GM21825 (cell line): ENCODE results near the gene BST1.
"Not testable (repeated sequence)": the region's sequence is repeated elsewhere in the genome, so short reads cannot be mapped to it uniquely, and the experiment has no call there.

ENCODE experiments used
- ATAC-seq: cut with Tn5 transposase; IDR thresholded peaks from one replicate; pipeline ENCODE4 v1.9.1; 2021; ENCODE audit warnings: mild to moderate bottlenecking, moderate library complexity; ENCODE audit not compliant: unreplicated experiment

Gene BST1

GRCh38 chr4:15707363-15707715 lies 4.5 kb downstream of the BST1 start:
- ATAC-seq, result no peak

GRCh38 chr4:15711762-15712161 lies 8.9 kb downstream of the BST1 start:
- ATAC-seq, result no peak

- ATAC-seq, result no peak
Measured at GRCh38 chr4:15712214-15712613, 9.3 kb downstream of the BST1 start.

GRCh38 chr4:15714141-15714540 lies 11.3 kb downstream of the BST1 start:
- no peak for ATAC-seq

GRCh38 chr4:15714646-15715435 lies 12.0 kb downstream of the BST1 start:
- ATAC-seq, result no peak

- no peak for ATAC-seq
Measured at GRCh38 chr4:15716115-15716514, 13.2 kb downstream of the BST1 start.

DNA sequence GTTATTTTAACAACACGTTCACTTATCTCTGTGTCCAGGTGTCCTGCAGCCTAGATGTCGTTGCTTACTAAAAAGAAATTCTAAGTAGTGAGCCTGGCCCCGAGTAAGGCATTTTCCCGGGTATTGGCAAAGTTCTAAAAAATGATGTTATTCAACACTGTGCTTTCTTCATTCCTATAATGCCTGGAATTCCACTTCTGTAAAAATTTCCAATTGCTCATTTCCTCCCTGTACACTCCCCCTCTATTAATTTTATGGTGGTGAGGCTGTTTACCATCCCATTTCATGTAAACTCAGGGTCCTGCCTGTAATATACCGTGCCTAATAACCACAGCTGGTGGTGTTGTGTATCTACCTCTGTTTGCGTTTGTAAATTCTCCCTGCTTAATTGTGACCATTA lies 14.2 kb downstream of the BST1 start:
- no peak for ATAC-seq

DNA sequence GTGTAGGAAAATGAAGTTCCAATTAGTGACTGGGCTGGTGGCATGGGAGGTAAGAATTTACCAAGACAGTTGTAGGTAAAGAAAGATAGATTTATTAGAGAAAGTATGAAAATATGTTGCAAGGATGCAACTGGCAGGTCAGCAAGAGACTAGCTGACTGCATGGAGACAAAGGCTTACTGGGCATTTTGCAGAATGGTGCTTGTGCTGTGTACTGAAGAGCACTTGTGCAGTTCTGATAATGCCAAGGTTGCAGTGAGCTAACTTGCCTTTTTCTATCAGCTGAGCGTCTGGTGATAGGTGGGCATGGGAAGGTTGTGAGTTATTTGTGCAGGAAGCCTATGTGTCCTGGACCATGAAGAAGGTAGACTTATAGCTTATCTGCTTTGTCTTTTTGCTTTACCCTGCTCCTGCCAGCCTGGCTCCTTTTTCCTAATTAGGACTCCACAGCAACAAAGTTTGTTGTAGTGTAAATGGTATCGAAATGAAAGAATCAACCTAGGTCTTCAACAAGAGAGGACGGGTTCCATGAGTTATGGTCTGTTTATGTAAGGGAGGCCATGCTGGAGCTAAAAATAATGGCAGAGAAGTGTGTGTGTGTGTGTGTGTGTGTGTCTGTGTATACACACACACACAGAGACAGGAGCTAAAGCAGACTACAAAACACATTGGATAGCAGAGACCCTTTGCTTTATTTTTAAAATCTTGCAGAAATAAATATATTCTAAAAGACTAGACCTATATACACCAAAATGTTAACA lies 15.0 kb downstream of the BST1 start:
- no peak for ATAC-seq

- no peak for ATAC-seq
Measured at GRCh38 chr4:15718465-15718864, 15.6 kb downstream of the BST1 start.

DNA sequence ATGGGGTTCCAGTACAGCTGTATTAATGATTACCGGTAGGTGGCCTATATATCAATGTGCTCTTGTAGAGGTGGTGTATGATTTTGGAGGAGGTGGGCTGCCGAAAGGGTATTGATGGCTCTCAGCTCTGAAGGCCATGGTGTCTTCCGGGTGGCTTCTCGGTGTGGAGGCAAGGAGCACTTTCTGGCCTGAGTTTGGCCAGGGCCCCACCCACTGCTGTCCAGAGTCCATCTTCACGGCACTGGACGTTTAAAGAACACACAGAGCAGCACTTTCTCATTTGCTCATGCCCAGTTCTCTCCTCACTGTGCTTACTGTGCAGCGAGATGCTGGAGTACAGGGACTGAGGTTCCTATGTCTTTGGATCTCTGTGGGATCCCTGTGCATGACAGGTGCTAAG lies 16.1 kb downstream of the BST1 start:
- no peak for ATAC-seq

DNA sequence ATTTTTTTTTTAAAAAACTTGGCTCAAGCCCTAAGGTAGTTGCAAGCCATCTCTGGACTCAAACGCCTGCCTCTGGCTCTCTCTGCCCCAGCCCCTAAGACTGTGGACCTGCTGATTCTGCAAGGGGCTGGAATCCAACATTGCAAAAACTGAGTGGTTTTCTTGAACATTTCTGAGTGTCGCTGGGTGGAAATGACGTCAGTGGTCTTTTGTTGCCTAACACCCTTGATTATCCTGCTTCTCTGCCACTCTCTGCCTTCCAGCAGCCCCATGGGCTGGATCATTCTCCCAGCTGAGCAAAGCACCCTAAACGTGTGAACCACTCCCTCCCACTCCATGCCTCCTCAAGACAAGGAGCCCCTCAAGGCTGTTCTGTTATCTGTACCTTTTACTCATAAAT lies 16.6 kb downstream of the BST1 start:
- ATAC-seq, result no peak

- no peak for ATAC-seq
Measured at GRCh38 chr4:15720851-15721250, 18.0 kb downstream of the BST1 start.

DNA sequence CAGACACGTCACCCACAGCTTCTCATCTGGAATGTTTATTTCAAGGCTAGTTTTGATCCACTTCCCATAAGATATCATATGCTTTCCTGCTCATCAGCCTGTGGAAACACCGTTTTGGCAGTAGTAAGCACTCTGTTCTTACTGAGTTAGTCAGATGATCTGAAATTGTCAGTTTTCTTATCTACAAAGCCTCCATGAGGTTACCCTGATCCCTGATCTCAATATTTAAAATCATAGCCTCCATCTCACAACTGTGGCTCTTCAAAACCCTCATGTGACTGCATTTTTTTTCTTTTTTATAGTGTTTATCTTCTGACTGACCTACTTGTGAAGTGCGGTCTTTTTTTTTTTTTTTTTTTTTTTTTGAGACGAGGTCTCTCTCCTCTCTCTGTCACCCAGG lies 22.7 kb downstream of the BST1 start:
- no peak for ATAC-seq

DNA sequence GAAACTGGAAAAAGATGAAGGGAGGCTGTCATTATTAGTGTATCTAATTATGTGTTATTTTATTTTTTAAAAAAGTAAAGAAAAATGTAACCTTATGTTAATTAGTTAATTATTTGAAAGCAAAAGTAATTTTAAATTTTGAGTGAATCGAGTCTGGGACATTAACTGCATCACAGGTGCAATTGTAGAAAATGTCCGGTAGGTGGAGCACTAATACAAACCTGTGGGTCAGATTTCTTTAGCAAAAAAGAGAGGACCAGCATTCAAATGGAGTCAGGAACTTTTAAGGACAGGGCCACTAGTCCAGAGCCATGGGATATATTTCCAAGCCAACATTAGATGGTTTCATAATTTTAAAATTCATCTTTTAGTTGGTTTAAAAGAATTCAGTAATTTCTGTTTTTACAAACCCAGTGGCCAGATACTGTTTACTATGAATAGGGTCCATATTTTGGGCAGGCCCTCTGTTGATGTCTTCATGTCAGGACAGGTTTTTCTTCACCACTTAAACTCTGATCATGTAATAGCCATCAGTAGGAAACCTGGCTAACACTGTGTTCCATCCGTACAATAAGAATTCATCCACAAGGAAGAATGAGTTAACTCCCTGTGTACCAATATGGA lies 27.2 kb downstream of the BST1 start:
- ATAC-seq, result no peak

GRCh38 chr4:15733061-15733460 lies 30.2 kb downstream of the BST1 start:
- ATAC-seq, result not testable (repeated sequence)

- ATAC-seq, result no peak
Measured at GRCh38 chr4:15735536-15735935, 32.7 kb downstream of the BST1 start.

DNA sequence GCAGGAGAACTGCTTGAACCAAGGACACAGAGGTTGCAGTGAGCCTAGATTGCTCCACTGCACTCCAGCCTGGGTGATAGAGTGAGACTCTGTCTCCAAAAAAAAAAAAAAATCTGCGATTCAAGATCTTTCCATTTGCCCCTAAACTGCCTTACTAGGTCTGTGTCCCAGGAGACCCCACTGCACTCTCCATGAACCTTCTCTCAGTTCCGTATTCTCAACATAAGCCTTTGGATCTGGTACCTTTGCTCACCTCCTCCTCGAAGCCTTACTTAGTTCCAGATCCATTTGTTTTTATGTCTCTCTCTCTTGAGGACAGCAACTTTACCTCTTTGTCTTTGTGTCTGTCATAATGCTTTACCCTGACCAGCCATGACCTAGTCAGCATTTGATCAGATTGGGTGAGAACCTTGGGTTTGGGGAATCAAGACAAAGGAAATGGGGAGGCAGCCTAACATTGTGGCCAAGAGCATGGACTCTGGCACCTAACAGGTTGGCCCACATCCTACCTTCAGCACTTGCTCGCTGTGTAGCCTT lies 33.7 kb downstream of the BST1 start:
- ATAC-seq, result no peak

DNA sequence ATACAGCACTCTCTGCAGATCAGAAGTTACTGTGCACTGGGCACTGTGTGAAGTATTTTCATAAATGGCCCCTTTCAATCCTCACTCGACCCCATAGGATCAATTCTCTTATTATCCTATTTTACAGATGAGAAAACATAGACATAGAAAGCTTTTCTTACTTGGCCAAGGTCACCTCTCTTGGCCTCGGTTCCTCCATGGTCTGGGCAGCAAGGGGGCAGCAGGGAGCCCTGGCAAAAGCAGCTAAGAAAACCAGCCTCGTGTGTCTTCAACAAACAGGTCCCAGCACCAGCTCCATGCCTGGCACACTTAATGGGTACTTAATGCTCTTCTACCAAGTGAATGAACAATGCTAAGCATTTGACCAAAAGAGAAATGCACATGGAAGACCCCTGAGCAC lies 34.4 kb downstream of the BST1 start:
- ATAC-seq, result no peak

DNA sequence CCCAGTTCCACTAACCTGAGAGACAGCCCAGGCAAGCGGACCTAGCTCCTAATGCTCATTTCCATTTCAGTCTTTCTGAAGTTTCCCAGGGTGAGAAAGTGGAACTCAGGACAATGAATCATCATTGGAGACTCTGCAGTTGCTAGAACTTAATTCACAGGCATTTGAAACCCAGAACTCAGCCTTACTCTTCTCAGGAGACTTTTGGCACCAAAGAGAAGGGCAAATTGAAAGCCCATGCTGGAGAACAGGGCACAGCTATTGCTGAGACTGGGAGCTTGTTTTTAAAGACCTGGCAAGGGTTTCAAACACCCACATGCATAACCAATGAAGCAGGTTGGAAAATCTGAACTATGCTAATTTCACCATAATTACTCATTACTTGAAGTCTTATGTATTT lies 36.0 kb downstream of the BST1 start:
- ATAC-seq, result no peak

DNA sequence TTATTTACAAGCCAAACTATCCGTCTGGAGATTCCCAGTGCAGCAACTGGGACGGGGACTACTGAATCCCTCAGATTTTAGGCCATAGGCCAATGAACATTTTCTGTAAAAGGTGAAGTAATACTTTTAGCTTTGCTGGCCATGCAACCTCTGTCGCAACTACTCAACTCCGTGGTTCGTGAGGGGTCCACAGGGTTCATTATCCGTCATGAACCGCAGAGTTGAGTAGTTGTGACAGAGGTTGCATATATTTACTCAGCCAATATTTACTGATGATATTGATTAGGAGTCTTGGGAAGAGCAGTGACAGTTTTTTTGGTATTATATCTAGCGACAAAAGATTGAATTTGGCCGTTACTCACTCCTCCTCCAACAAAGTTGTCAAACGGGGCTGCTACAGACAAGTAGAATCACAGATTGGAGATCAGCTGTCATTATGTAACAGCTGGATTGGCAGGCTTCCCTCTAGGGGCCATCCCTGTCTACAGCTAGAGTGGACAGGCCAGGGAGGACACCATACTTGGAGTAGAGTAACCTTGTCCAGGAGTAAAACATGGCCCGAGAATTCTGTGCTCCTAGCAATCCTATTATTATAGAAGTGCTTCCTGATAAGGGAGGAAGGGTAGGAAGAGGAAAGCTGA lies 38.0 kb downstream of the BST1 start:
- ATAC-seq, result no peak

DNA sequence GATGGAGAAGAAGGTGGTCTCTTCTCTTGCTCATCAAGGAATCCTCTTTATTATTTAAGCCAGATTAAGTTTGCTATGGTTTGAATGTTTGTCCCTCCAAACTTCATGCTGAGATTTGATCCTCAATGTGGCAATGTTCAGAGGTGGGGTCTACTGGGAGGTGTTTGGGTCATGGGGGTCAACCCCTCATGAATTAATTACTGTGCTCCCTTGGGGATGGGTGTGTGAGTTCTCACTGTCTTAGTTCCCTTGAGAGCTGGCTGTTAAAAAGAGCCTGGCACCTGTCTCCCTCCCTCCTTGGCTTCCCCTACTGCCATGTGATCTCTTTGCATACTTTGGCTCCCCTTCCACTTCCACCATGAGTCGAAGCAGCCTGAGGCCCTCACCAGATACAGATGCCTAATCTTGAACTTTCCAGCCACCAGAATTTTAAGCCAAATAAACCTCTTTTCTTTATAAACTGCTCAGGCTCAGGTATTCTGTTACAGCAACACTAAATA lies 39.3 kb downstream of the BST1 start:
- ATAC-seq, result no peak
